Panc1 (cell line): ENCODE measurements around the gene EFNA5. TPM values are rescaled to one million over a fixed set of nuclear protein-coding genes. Genes with fewer than 3 reads are reported as not detected.

ENCODE experiments used
- ATAC-seq: fragments of 200-7000 bp; cut with Tn5 transposase; 2 replicates; pipeline ENCODE4 v1.9.1; 2020; ENCODE audit warnings: mild to moderate bottlenecking, moderate library complexity
- BruUV-seq: library from RNA; stranded (reverse); fragments of 400-500 nt; replicated peaks from 2 replicates; lab custom pipeline; 2021; lab: Mats Ljungman, UMichigan
- CTCF ChIA-PET: fragments of 300-600 bp; sonication (Branson Sonifier 250); formaldehyde crosslinking; loops from one replicate; lab custom pipeline; 2022; ENCODE audit warnings: antibody characterized with exemption; lab: Charles Lee
- POLR2A ChIA-PET: fragments of 300-600 bp; sonication (Branson Sonifier 250); formaldehyde crosslinking; loops from one replicate; lab custom pipeline; 2022; ENCODE audit warnings: antibody characterized with exemption; lab: Charles Lee
- DNase-seq: peaks from one replicate; pipeline ENCODE4 v3.0.0-alpha.2; 2010; ENCODE audit warnings: low read depth, low spot score
- H3K27ac ChIP-seq: 2 replicates; pipeline ENCODE4 v1.5.1; 2011; ENCODE audit warnings: mild to moderate bottlenecking, low read length, inconsistent platforms
- H3K27me3 ChIP-seq: fragments of 200-500 bp; sonication (Bioruptor generic); 2 replicates; pipeline ENCODE4 v1.6.0; 2014; ENCODE audit warnings: low read length, inconsistent platforms; ENCODE audit not compliant: control insufficient read depth, insufficient read depth
- H3K36me3 ChIP-seq: fragments of 200-500 bp; sonication (Bioruptor generic); 2 replicates; pipeline ENCODE4 v1.5.1; 2014; ENCODE audit warnings: inconsistent platforms, mild to moderate bottlenecking, low read length, moderate library complexity; ENCODE audit not compliant: control insufficient read depth, insufficient read depth
- H3K4me1 ChIP-seq: 2 replicates; pipeline ENCODE4 v1.5.1; 2011; ENCODE audit warnings: inconsistent platforms, mild to moderate bottlenecking, low read length, moderate library complexity; ENCODE audit not compliant: control insufficient read depth, insufficient read depth
- H3K4me3 ChIP-seq, 2 experiments: 2 replicates each; pipeline ENCODE4 v1.5.1; 2011 to 2012; ENCODE audit warnings: low read depth in 2 of 2, low read length in 2 of 2, mild to moderate bottlenecking in 2 of 2, inconsistent platforms in 1 of 2, moderate library complexity in 1 of 2
- H3K9me3 ChIP-seq: fragments of 200-500 bp; sonication (Bioruptor generic); 2 replicates; pipeline ENCODE4 v1.5.1; 2014; ENCODE audit warnings: low read depth, mild to moderate bottlenecking, inconsistent platforms, low read length, moderate library complexity; ENCODE audit not compliant: control insufficient read depth, insufficient read depth
- POLR2AphosphoS5 ChIP-seq: IDR thresholded peaks from 2 replicates; pipeline ENCODE4 v1.6.1; 2012; ENCODE audit warnings: mild to moderate bottlenecking, low read depth, low read length, moderate library complexity
- SIN3A ChIP-seq: IDR thresholded peaks from 2 replicates; pipeline ENCODE4 v1.6.1; 2012; ENCODE audit warnings: low read depth, mild to moderate bottlenecking, low read length, moderate library complexity, borderline replicate concordance; ENCODE audit not compliant: insufficient read depth
- TCF7L2 ChIP-seq: IDR thresholded peaks from 2 replicates; pipeline ENCODE4 v1.6.1; 2011; ENCODE audit warnings: mild to moderate bottlenecking, low read depth, low read length, inconsistent platforms
- in situ Hi-C: cut with HindIII; loops from 2 replicates; pipeline ENCODE4 v1.10.0; 2016; ENCODE audit warnings: low sequenced_read_pairs, low pct_unique_long_range_greater_than_20kb
- intact Hi-C: fragments of 100-400 bp; cut with micrococcal nuclease; formaldehyde crosslinking; loops from one replicate; pipeline ENCODE4 v1.10.0; 2022; ENCODE audit not compliant: unreplicated experiment
- total RNA-seq: library from RNA; stranded (reverse); gene quantifications from one replicate; pipeline ENCODE4 v1.2.1, GENCODE V29; 2021; ENCODE audit not compliant: unreplicated experiment
- TF ChIP-seq, protein P1 (sequence below), 2 experiments: IDR thresholded peaks; 2 replicates each; pipeline ENCODE4 v1.6.1; 2011 to 2012; ENCODE audit warnings: low read depth in 2 of 2, control low read depth in 1 of 2, low read length in 1 of 2, mild to moderate bottlenecking in 1 of 2, moderate library complexity in 1 of 2; ENCODE audit not compliant: insufficient read depth in 1 of 2
- TF ChIP-seq, protein P2 (sequence below): fragments of 450-650 bp; IDR thresholded peaks from 2 replicates; pipeline ENCODE4 v1.5.1; 2017; ENCODE audit warnings: mild to moderate bottlenecking

Gene EFNA5
- total RNA-seq, 1 experiment from 2014 or later = 30.5 TPM

DNA sequence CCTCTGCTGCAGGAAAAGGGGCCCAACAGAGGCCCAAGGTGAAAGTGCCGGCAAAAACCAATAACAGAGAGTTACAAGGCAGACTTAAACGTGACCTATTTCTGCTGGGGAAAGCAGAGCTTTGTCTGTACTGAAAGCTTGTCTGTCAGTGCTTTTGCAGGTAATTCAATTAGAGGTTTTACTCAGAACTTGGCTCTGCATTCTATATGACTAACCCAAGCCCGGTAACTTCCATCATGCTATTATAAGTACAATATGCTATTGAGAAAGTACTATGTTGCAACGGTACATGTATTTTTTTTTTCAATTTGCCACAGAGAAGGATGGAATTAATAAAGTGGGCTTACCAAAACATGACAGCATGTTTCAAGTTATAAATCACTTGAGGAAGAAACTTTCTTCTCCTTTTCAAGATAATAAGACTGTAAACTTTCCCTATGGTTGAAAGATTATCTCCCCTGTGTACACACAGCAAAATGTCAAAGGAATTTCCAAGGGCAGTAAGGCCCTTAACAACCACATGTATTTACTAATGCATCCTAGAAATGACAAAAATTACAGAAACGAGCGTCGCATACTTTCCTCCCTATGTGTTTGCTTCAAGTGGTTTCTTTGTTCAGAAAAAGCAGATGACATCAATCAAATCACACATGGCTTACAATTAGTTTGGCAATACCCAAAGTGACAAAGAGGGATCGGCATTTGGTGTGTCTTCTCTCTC, 282.4 kb downstream of the EFNA5 start:
- intact Hi-C loops = no loop called here
- Histone ChIP-seq H3K9me3 (no peaks in the 10 kb centered on the region), H3K36me3 (no peaks in the 10 kb centered on the region), H3K4me3 (peak overlapping the region in 1 of 2 experiments; percentile 23; a peak in 2 of 4 replicates), H3K27ac (peak overlapping the region; percentile 72), H3K4me1 (peaks cover 28% of the 10 kb centered on the region), H3K27me3 (no peaks in the 10 kb centered on the region)
- DNase-seq (peak; percentile 65), ATAC-seq (peak; percentile 67)
- POLR2A ChIA-PET = no interaction called here
- no TSS peak for BruUV-seq
- in situ Hi-C loops = no loop called here
- TF ChIP-seq TCF7L2 (no peak), POLR2AphosphoS5 (no peak), SIN3A (no peak)
- TF ChIP-seq, protein P1, sequence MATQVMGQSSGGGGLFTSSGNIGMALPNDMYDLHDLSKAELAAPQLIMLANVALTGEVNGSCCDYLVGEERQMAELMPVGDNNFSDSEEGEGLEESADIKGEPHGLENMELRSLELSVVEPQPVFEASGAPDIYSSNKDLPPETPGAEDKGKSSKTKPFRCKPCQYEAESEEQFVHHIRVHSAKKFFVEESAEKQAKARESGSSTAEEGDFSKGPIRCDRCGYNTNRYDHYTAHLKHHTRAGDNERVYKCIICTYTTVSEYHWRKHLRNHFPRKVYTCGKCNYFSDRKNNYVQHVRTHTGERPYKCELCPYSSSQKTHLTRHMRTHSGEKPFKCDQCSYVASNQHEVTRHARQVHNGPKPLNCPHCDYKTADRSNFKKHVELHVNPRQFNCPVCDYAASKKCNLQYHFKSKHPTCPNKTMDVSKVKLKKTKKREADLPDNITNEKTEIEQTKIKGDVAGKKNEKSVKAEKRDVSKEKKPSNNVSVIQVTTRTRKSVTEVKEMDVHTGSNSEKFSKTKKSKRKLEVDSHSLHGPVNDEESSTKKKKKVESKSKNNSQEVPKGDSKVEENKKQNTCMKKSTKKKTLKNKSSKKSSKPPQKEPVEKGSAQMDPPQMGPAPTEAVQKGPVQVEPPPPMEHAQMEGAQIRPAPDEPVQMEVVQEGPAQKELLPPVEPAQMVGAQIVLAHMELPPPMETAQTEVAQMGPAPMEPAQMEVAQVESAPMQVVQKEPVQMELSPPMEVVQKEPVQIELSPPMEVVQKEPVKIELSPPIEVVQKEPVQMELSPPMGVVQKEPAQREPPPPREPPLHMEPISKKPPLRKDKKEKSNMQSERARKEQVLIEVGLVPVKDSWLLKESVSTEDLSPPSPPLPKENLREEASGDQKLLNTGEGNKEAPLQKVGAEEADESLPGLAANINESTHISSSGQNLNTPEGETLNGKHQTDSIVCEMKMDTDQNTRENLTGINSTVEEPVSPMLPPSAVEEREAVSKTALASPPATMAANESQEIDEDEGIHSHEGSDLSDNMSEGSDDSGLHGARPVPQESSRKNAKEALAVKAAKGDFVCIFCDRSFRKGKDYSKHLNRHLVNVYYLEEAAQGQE (IDR thresholded peaks at IDR 0.05; ENCODE audit: insufficient read depth in 1 of 2, low read depth in 2 of 2, low read length in 1 of 2) = no peak
- TF ChIP-seq, protein P2, sequence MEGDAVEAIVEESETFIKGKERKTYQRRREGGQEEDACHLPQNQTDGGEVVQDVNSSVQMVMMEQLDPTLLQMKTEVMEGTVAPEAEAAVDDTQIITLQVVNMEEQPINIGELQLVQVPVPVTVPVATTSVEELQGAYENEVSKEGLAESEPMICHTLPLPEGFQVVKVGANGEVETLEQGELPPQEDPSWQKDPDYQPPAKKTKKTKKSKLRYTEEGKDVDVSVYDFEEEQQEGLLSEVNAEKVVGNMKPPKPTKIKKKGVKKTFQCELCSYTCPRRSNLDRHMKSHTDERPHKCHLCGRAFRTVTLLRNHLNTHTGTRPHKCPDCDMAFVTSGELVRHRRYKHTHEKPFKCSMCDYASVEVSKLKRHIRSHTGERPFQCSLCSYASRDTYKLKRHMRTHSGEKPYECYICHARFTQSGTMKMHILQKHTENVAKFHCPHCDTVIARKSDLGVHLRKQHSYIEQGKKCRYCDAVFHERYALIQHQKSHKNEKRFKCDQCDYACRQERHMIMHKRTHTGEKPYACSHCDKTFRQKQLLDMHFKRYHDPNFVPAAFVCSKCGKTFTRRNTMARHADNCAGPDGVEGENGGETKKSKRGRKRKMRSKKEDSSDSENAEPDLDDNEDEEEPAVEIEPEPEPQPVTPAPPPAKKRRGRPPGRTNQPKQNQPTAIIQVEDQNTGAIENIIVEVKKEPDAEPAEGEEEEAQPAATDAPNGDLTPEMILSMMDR = no peak
- CTCF ChIA-PET = no interaction called here

DNA sequence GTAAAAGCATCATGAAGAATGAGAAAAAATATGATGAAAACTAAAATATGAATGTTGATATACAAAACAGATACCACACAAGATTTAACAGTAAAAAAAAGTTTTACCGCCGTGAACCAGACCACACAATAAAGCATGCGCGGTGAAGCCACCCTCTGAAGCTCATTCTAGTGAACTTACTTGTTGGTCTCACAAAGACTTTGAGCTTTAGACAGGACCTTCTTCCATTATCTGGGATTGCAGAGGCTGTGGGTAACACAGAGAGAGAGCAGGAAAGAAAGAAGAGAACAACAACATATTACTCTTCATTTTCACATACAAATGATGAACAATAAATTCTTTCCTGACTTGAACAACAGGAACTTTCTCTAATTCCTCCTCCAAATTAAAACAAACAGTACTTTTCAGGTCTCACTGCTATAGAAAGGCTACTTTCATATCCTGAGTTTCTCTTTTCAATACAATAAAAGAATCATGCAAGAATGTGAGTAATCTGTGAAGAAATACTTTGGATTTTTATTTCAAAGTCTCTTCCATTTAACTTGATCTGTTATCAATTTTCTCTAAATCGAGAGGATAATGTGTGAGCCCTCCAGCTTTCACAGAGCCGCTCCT, 283.1 kb downstream of the EFNA5 start:
- DNase-seq (no peak), ATAC-seq (no peak)
- intact Hi-C loops (no loop called here), in situ Hi-C loops (no loop called here)
- Histone ChIP-seq H3K4me3 (peak overlapping the region in 1 of 2 experiments; percentile 23; a peak in 2 of 4 replicates), H3K9me3 (no peaks in the 10 kb centered on the region), H3K27ac (peak overlapping the region; percentile 72), H3K36me3 (no peaks in the 10 kb centered on the region), H3K4me1 (peaks cover 28% of the 10 kb centered on the region), H3K27me3 (no peaks in the 10 kb centered on the region)
- CTCF ChIA-PET = no interaction called here
- POLR2A ChIA-PET = interaction anchor here (0.6 kb wide), 1 partner anchor 11 kb away, joined by 6 read pairs; no protein-coding TSS in a partner anchor
- TF ChIP-seq SIN3A = no peak
- TF ChIP-seq, protein P1 (IDR thresholded peaks at IDR 0.05; ENCODE audit: insufficient read depth in 1 of 2, low read depth in 2 of 2, low read length in 1 of 2) = no peak
- BruUV-seq = no TSS peak
